ENCODE data around the gene MED13.

The MED13 gene, protein sequence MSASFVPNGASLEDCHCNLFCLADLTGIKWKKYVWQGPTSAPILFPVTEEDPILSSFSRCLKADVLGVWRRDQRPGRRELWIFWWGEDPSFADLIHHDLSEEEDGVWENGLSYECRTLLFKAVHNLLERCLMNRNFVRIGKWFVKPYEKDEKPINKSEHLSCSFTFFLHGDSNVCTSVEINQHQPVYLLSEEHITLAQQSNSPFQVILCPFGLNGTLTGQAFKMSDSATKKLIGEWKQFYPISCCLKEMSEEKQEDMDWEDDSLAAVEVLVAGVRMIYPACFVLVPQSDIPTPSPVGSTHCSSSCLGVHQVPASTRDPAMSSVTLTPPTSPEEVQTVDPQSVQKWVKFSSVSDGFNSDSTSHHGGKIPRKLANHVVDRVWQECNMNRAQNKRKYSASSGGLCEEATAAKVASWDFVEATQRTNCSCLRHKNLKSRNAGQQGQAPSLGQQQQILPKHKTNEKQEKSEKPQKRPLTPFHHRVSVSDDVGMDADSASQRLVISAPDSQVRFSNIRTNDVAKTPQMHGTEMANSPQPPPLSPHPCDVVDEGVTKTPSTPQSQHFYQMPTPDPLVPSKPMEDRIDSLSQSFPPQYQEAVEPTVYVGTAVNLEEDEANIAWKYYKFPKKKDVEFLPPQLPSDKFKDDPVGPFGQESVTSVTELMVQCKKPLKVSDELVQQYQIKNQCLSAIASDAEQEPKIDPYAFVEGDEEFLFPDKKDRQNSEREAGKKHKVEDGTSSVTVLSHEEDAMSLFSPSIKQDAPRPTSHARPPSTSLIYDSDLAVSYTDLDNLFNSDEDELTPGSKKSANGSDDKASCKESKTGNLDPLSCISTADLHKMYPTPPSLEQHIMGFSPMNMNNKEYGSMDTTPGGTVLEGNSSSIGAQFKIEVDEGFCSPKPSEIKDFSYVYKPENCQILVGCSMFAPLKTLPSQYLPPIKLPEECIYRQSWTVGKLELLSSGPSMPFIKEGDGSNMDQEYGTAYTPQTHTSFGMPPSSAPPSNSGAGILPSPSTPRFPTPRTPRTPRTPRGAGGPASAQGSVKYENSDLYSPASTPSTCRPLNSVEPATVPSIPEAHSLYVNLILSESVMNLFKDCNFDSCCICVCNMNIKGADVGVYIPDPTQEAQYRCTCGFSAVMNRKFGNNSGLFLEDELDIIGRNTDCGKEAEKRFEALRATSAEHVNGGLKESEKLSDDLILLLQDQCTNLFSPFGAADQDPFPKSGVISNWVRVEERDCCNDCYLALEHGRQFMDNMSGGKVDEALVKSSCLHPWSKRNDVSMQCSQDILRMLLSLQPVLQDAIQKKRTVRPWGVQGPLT (N-terminal part only)

DNA sequence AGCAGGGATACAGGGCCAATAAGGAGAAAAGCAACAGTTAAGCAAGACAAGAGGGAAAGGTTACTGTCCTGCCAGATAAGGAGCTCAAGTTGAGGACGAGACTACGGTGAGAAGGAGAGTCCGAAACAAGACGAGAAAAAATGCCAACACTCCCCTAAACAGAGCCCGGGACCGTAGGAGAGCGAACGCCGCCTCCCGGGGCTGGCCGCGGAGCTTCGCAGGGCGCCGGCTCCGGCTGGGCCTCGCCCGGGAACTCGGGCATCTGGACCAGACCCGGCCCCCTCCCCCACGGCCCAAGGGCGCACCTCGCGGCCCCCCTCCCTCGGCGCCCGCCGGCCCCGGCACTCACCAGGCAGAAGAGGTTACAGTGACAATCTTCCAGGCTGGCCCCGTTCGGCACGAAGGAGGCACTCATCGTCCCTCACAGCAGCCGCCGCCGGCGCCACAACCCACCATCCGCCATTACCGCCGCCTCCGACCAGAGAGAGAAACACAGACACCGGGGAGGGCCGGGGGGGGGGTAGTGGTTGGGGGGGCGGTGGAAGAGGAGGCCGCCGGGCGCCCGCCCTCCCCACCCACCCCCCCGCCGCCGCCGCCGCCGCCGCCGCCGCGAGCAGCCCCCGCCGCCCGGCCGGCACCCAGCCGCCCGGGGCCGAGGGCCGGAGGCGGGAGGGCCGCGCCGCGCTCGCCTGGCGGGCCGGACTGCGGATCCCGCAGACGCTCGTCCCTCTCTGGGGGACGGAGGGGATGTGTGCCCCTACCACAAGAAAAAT, at the start of gene MED13:
MED13 (minus strand) TSS at position 488 of the 773 bp plus-strand sequence; CDS start at position 415, 73 bp downstream.
- TF ChIP-seq USF1 (IDR thresholded peaks at IDR 0.05) = no peak
- peak; percentile 20; the same call in 1 of the 2 replicates for TF ChIP-seq TCF12 (IDR thresholded peaks at IDR 0.05; ENCODE audit: low read depth)
- TF ChIP-seq YY1 (IDR thresholded peaks at IDR 0.05; ENCODE audit: low read depth) = peak; percentile 76

GRCh38 chr17:62112229-62112628, 47.2 kb upstream of the MED13 start:
- TF ChIP-seq YY1 (IDR thresholded peaks at IDR 0.05; ENCODE audit: low read depth) = no peak

GRCh38 chr17:62111562-62112171, 46.6 kb upstream of the MED13 start:
- TF ChIP-seq RAD21 (IDR thresholded peaks at IDR 0.05; ENCODE audit: low read depth) (no peak), FOXM1 (IDR thresholded peaks at IDR 0.05; ENCODE audit: borderline replicate concordance, low read depth) (no peak)

DNA sequence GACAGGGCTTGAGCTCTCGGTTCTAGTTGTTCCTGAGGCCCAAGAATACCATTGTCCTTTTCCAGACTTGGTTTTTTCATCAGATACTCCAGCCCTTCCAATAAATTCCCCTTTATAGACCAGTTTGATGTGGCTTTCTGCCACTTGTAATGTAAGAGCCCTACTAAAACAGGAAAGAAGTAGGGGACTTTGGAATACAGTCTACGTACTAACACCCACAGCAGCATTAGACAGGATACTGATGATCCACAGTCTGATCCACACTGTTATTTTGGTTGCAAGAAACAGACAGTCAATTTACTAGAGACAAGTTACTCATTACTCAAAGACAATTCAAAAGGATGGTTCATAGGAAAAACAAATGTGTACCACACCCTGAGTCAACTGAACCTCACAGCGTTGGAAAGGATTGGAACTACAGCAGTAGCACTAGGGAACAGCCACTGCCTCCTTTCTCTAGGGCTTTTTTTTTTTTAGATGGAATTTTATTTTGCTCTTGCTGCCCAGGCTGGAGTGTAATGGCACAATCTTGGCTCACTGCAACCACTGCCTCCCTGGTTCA, 45.9 kb upstream of the MED13 start:
- TF ChIP-seq EGR1 (IDR thresholded peaks at IDR 0.05) = no peak
- TF ChIP-seq TEAD4 (IDR thresholded peaks at IDR 0.05) = no peak
- no peak for TF ChIP-seq CREB1 (IDR thresholded peaks at IDR 0.05; ENCODE audit: low read depth)
- no peak for TF ChIP-seq CEBPB (IDR thresholded peaks at IDR 0.05)
- TF ChIP-seq FOXM1 (IDR thresholded peaks at IDR 0.05; ENCODE audit: borderline replicate concordance, low read depth) = no peak
- TF ChIP-seq EP300 (IDR thresholded peaks at IDR 0.05; ENCODE audit: borderline replicate concordance) = no peak
- no peak for TF ChIP-seq NFIC (IDR thresholded peaks at IDR 0.05)
- TF ChIP-seq USF1 (IDR thresholded peaks at IDR 0.05) = no peak
- no peak for TF ChIP-seq ZBTB7A (IDR thresholded peaks at IDR 0.05; ENCODE audit: low read depth)
- no peak for TF ChIP-seq RAD21 (IDR thresholded peaks at IDR 0.05; ENCODE audit: low read depth)
- TF ChIP-seq YY1 (IDR thresholded peaks at IDR 0.05; ENCODE audit: low read depth) = no peak
- TF ChIP-seq, protein P1, sequence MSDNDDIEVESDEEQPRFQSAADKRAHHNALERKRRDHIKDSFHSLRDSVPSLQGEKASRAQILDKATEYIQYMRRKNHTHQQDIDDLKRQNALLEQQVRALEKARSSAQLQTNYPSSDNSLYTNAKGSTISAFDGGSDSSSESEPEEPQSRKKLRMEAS (IDR thresholded peaks at IDR 0.05) = no peak
- TF ChIP-seq TCF12 (IDR thresholded peaks at IDR 0.05; ENCODE audit: low read depth) = no peak
- TF ChIP-seq REST (IDR thresholded peaks at IDR 0.05; ENCODE audit: low read depth) = no peak

GRCh38 chr17:62109924-62110323, 44.8 kb upstream of the MED13 start:
- TF ChIP-seq FOXM1 (IDR thresholded peaks at IDR 0.05; ENCODE audit: borderline replicate concordance, low read depth) = no peak

- TF ChIP-seq TEAD4 (IDR thresholded peaks at IDR 0.05) (0 out of 2 replicates have a peak, but pooled peaks have one; percentile 11), TCF12 (IDR thresholded peaks at IDR 0.05; ENCODE audit: low read depth) (no peak), EP300 (IDR thresholded peaks at IDR 0.05; ENCODE audit: borderline replicate concordance) (no peak), RAD21 (IDR thresholded peaks at IDR 0.05; ENCODE audit: low read depth) (peak; percentile 93), FOXM1 (IDR thresholded peaks at IDR 0.05; ENCODE audit: borderline replicate concordance, low read depth) (no peak), REST (IDR thresholded peaks at IDR 0.05; ENCODE audit: low read depth) (no peak)
- TF ChIP-seq, protein P1 (IDR thresholded peaks at IDR 0.05) = no peak
Observed at GRCh38 chr17:62109378-62109902, 44.4 kb upstream of the MED13 start.

Data from Ishikawa (cell line).